Activated T-helper 9 cell treated with anti-CD3 and anti-CD28 coated beads, Interleukin-2, amount 50 U/mL, for 16 hours (primary cell): ENCODE measurements around the gene FRMD5.
"Not testable (repeated sequence)": the region's sequence is repeated elsewhere in the genome, so short reads cannot be mapped to it uniquely, and the experiment has no call there.

Experiments
- DNase-seq: peaks from one replicate; pipeline ENCODE4 v3.0.0-alpha.2; 2020; ENCODE audit warnings: low read depth

The FRMD5 gene

GRCh38 chr15:44032820-44033219, 162.3 kb downstream of the FRMD5 start:
- not testable (repeated sequence) for DNase-seq

- no peak for DNase-seq
Observed at GRCh38 chr15:44029940-44030568, 165.0 kb downstream of the FRMD5 start.

- DNase-seq = no peak
Observed at GRCh38 chr15:44029003-44029402, 166.1 kb downstream of the FRMD5 start.

GRCh38 chr15:44028349-44028748, 166.7 kb downstream of the FRMD5 start:
- DNase-seq = no peak

GRCh38 chr15:44024155-44024554, 170.9 kb downstream of the FRMD5 start:
- no peak for DNase-seq

- DNase-seq = no peak
Observed at GRCh38 chr15:44023176-44023575, 171.9 kb downstream of the FRMD5 start.

GRCh38 chr15:44018151-44018550, 176.9 kb downstream of the FRMD5 start:
- DNase-seq = no peak

- no peak for DNase-seq
Observed at GRCh38 chr15:44015545-44016305, 179.3 kb downstream of the FRMD5 start.

GRCh38 chr15:44011238-44011854, 183.7 kb downstream of the FRMD5 start:
- no peak for DNase-seq

- DNase-seq = no peak
Observed at GRCh38 chr15:44010089-44010488, 185.0 kb downstream of the FRMD5 start.

GRCh38 chr15:44009038-44009437, 186.0 kb downstream of the FRMD5 start:
- no peak for DNase-seq

- not testable (repeated sequence) for DNase-seq
Observed at GRCh38 chr15:44000248-44000647, 194.8 kb downstream of the FRMD5 start.

GRCh38 chr15:43998607-43999006, 196.5 kb downstream of the FRMD5 start:
- DNase-seq = no peak

- DNase-seq = no peak
Observed at GRCh38 chr15:43991206-43991605, 203.9 kb downstream of the FRMD5 start.

- no peak for DNase-seq
Observed at GRCh38 chr15:43989938-43990337, 205.1 kb downstream of the FRMD5 start.

- DNase-seq = no peak
Observed at GRCh38 chr15:43988900-43989299, 206.2 kb downstream of the FRMD5 start.

- DNase-seq = no peak
Observed at GRCh38 chr15:43987924-43988323, 207.1 kb downstream of the FRMD5 start.

- no peak for DNase-seq
Observed at GRCh38 chr15:43985976-43986680, 208.9 kb downstream of the FRMD5 start.

GRCh38 chr15:43981576-43981975, 213.5 kb downstream of the FRMD5 start:
- DNase-seq = no peak

- peak; percentile 2 for DNase-seq
Observed at GRCh38 chr15:43977072-43977884, 217.8 kb downstream of the FRMD5 start.

- no peak for DNase-seq
Observed at GRCh38 chr15:43975770-43976169, 219.3 kb downstream of the FRMD5 start.

GRCh38 chr15:43975326-43975725, 219.7 kb downstream of the FRMD5 start:
- no peak for DNase-seq
